Skin of body (tissue), 2 donors: Measurements from ENCODE around the gene SERPINB8. TPM values are rescaled to one million over a fixed set of nuclear protein-coding genes. Genes with fewer than 3 reads are reported as not detected.

ENCODE experiments used
- DNase-seq: peaks from one replicate; lab custom pipeline; 2025; lab: John Stamatoyannopoulos, UW
- total RNA-seq: library from RNA; depleted of rRNA; stranded (reverse); fragments of >200 nt; gene quantifications from one replicate; pipeline ENCODE4 v1.2.3, GENCODE V29; 2014

SERPINB8 gene
- total RNA-seq, 1 donor from 2014 or later: 12.4 TPM

DNA sequence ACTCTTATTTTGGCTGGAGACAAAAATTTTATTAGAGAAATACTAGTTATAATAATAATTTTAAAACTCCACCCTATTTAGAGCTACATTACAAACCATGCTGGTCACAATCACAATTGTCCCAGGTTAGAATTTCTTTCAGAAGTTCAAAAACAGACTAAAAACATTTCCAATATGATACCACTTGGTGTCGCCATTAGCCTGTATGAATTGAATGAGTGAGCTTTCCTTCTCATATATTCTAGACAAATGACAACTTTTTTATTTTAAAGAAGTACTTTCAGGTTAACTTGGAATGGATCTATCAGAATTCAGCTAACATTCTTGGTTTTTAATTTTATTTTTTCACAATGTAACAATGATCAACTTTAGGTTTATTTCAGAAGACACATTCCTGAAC lies 48.0 kb downstream of the SERPINB8 start:
- DNase-seq: peak; percentile 1

DNA sequence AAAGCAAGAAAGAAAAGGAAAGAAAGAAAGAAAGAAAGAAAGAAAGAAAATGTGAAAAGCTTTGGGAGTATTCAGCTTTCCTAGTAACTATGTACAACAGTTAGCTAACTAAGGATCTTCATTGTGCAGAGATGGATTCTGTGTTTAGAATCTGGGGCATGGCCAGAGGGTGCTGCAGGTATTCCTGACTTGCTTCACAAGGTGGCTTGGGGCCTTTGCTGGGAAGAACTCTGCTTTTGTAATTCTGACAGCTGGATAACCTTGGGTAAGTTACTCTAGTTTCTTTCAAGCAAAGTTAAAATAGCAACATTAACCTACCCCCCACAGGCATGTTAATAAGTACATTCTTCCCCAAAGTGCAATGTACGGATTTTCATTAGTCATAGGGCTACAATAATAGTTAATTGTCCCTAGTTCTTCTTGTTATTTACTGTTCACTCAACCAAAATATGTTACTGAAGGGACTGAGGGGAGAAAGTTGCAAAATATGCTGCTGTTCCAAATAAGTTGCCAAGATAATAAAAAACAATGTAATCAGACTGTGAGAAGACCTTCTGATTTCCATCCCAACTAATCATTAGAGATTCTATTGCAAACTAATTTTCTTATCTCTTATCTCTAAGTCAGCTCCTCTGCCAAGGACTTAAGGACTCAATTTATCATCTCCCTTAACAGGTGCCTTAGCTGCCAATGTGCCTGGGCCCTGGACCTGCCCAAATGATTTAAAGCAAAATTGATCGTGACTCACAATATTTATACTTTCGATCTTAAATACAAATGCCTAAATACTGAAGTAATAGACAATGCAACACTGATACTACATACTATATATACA lies 50.3 kb downstream of the SERPINB8 start:
- no peak for DNase-seq

DNA sequence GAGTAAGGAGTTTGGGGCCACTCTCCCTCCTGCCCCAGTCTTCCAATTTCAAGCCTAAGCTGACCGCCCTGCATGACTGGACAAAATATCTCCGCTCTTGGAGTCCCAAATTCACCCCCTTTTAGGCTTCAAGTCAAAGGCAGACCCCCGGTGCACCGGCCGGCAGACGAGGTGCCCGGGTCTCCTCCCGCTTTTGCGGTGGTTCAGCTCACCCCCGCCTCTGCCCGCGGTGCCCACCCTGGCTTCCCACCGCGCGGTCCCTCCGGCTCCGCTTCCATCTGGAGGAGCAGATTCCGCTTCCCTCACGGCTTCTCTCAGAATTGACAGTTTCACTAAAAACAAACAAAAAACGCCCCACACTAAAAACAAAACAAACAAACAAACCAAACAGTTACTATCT lies 56.5 kb downstream of the SERPINB8 start:
- no peak for DNase-seq

DNA sequence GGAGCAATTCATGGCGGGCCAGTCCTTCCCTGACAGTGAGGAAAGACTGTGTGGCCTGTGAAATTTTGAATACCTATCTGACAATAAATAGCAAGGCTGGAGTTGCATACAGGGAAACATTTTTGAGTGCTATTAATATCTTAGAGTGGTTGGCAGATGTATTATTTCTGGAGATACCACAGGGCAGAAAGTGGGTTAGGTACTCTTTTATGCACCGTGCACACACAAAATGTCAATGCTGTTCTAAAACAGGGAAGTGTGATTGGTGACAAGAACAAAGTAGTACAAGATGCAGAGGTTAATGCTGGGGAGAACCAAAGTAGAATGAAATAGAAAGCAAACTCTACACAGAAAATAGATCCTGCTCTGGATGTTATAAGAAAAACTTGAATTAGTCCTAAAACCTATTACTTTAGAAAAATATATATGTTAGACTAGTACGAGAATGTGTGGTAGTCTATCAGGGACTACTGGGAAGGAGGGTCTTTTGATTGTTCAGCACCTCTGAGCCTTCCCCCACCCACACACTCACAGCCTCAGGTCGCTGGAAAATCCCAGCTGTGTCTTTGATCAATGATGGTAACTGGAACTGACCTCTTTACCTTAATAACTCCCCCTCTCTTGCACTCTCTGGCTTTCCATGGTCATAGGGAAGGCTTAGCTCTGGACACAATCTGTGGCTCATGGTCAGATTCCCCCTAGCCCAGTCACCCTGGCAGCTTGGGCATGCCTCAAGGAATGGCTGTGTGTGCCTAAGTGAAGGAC lies 58.2 kb downstream of the SERPINB8 start:
- DNase-seq: no peak

DNA sequence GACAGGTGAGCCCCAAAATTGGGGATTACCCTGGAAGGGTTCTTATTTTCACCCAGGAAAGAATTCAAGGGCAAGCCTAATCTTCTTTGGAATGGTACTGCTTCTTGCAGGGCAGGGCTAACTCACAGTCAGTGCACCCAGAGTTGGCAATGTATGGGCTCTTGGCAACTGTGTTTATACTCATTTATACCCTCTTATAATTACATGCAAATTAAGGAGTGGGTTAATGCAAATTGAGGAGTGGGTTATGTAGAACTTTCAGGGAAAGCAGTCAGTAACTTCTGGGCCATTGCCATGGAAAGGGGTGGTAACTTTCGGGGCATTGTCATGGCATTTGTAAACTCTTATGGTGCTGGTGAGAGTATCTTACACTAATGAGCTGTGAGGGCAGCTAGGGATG lies 59.2 kb downstream of the SERPINB8 start:
- DNase-seq: no peak

DNA sequence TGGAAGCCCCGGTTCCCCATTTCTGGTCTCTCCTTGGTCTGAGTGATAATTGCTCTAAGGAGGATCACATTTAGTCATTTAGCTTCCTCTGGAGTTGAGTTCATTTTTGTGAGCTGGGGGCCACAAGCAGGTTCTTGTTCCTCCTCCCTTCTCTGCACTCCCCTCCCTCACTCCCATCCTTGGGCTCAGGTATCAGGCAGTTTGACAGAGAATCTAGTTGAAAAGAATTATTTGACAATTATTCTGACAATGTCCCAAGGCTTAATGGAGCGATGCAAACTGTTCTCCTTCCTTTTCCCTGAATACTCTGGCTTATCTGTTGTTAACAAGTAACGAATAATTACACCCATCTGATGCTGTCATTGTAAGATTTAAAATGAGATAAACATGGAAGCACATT lies 61.5 kb downstream of the SERPINB8 start:
- no peak for DNase-seq

DNA sequence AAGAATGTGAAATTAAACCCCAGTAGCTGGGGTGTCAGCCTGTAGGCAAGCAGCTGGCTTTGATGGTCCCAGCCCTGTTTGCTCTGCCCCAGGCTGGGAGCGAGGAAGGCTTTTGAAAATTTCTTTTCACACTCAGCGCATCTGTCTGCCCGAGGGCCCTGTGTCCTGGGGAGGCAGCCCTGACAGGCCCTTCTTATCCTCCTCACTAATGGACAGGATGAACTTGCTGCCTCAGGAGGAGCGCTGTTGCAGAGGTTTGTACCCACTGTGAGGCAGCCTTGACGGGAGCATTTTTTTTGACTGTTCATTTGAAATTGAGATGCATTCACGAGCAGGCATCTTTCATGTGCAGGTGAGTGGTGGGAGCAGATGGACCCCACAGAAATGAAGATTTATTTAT lies 62.4 kb downstream of the SERPINB8 start:
- DNase-seq: no peak

DNA sequence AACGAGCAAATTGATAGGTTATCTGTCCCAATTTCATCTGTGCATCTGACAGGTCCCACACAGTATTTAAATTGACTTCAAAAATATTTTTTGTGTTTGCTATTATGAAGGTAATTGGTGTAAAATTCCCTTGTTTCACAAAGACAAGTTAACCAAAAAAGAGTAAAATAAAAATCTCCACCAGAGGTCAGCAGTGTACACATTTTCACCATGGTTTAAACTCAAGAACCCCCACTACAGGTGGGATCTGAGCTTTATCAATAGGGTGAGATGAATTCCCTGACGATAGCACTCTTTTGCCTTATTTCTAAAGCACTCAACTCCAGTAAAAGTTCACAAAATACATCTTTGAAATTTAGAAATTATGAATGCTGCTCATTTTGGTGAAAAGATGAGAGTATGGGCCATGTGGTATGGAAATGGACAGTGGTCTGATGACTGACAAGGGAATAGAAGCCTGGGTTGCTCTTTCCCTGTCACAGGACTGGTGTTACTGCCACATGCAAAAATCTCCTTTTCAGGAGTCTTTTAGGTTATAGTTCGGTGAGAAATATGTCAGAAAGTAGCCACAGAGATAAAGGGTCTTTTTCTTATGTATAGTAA lies 68.0 kb downstream of the SERPINB8 start:
- peak; percentile 1 for DNase-seq

Other genes starting within 250 kb of the SERPINB8 start
- 14.6 TPM for gene SERPINB7, start 194.7 kb upstream of the SERPINB8 start, total RNA-seq
- gene SERPINB2, start 82.4 kb upstream of the SERPINB8 start, total RNA-seq: 153 TPM
- 3.9 TPM for gene SERPINB10, start 62.1 kb upstream of the SERPINB8 start, total RNA-seq
- gene HMSD, start 20.8 kb upstream of the SERPINB8 start, total RNA-seq: 0.20 TPM
- gene LINC00305, start 179.0 kb downstream of the SERPINB8 start, total RNA-seq: not detected